GM12878 (cell line): Measurements from ENCODE around the gene BTBD9. TPM values are rescaled to one million over a fixed set of nuclear protein-coding genes. Genes with fewer than 3 reads are reported as not detected.

Experiments
- ATAC-seq: fragments of 200-7000 bp; cut with Tn5 transposase; 3 replicates; pipeline ENCODE4 v1.9.1; 2020; ENCODE audit warnings: mild to moderate bottlenecking, moderate library complexity
- BruUV-seq: library from RNA; stranded (reverse); fragments of 400-500 nt; replicated peaks from 2 replicates; lab custom pipeline; 2021; lab: Mats Ljungman, UMichigan
- CTCF ChIA-PET: fragments of 300-600 bp; sonication (Branson Sonifier 250); formaldehyde crosslinking; extraction: SDS; loops from one replicate; lab custom pipeline; 2021; ENCODE audit warnings: inconsistent platforms; lab: Yijun Ruan, JAX
- POLR2A ChIA-PET: fragments of 350-600 bp; formaldehyde crosslinking; extraction: SDS; loops from one replicate; lab custom pipeline; 2021; ENCODE audit warnings: inconsistent platforms; lab: Charles Lee
- RAD21 ChIA-PET: fragments of 300-600 bp; sonication (Branson Sonifier 250); formaldehyde crosslinking; loops from one replicate; lab custom pipeline; 2023; ENCODE audit warnings: antibody characterized with exemption; ENCODE audit not compliant: unreplicated experiment; lab: Charles Lee
- SMC1A ChIA-PET: fragments of 300-600 bp; sonication (Branson Sonifier 250); formaldehyde crosslinking; loops from one replicate; lab custom pipeline; 2023; ENCODE audit not compliant: unreplicated experiment, uncharacterized antibody; lab: Charles Lee
- DNase-seq: peaks from one replicate; pipeline ENCODE4 v3.0.0-alpha.2; 2011; ENCODE audit warnings: low read depth, low spot score
- FAIRE-seq: peaks from 3 replicates; lab custom pipeline; 2011; peaks lifted over from hg19 to GRCh38; lab: Jason Lieb, UNC
- H2AFZ ChIP-seq: 2 replicates; pipeline ENCODE4 v1.6.0; 2011; ENCODE audit warnings: low read depth, low read length, control low read depth; ENCODE audit not compliant: control insufficient read depth
- H3K27ac ChIP-seq: 2 replicates; pipeline ENCODE4 v1.5.1; 2011; ENCODE audit warnings: control low read depth; ENCODE audit not compliant: control insufficient read depth, insufficient read depth
- H3K27me3 ChIP-seq, 2 experiments: replicated peaks in 1 of 2; 2 replicates each; pipeline versions ENCODE4 v1.6.0 to v1.6.1; 2011; ENCODE audit warnings: low read length in 1 of 2; ENCODE audit not compliant: control insufficient read depth in 2 of 2, insufficient read depth in 2 of 2
- H3K36me3 ChIP-seq, 2 experiments: 2 replicates each; pipeline ENCODE4 v1.5.1; 2011; ENCODE audit warnings: low read length in 1 of 2; ENCODE audit not compliant: control insufficient read depth in 2 of 2, insufficient read depth in 2 of 2
- H3K4me1 ChIP-seq: 2 replicates; pipeline ENCODE4 v1.6.1; 2011; ENCODE audit warnings: mild to moderate bottlenecking, low read length, moderate library complexity, mixed read lengths; ENCODE audit not compliant: control insufficient read depth, insufficient read depth
- H3K4me2 ChIP-seq: 2 replicates; pipeline ENCODE4 v1.6.0; 2011; ENCODE audit warnings: control low read depth; ENCODE audit not compliant: control insufficient read depth, insufficient read depth
- H3K4me3 ChIP-seq: fragments of 200-600 bp; sonication (generic); 2 replicates; pipeline ENCODE4 v1.5.1; 2016
- H3K79me2 ChIP-seq: 2 replicates; pipeline ENCODE4 v1.6.0; 2011; ENCODE audit warnings: low read length; ENCODE audit not compliant: control insufficient read depth, insufficient read depth
- H3K9ac ChIP-seq: 2 replicates; pipeline ENCODE4 v1.8.0; 2011; ENCODE audit warnings: low read length, control low read depth, mixed read lengths; ENCODE audit not compliant: control insufficient read depth, insufficient read depth
- H3K9me3 ChIP-seq: replicated peaks from 3 replicates; pipeline ENCODE4 v1.5.1; 2011; ENCODE audit warnings: mild to moderate bottlenecking, low read length; ENCODE audit not compliant: control insufficient read depth, insufficient read depth
- H4K20me1 ChIP-seq: 2 replicates; pipeline ENCODE4 v1.6.0; 2011; ENCODE audit not compliant: control insufficient read depth, insufficient read depth
- ZNF592 ChIP-seq: fragments of 450-650 bp; IDR thresholded peaks from 2 replicates; pipeline ENCODE4 v1.6.1; 2017; ENCODE audit warnings: mild to moderate bottlenecking, moderate library complexity
- ZNF622 ChIP-seq: fragments of 450-650 bp; IDR thresholded peaks from 2 replicates; pipeline ENCODE4 v1.6.1; 2017; ENCODE audit warnings: mild to moderate bottlenecking, inconsistent platforms
- in situ Hi-C: fragments of 300-500 bp; cut with MboI; formaldehyde crosslinking; loops from 9 replicates; pipeline ENCODE4 v1.14.3; 2018; ENCODE audit warnings: mixed read lengths
- intact Hi-C: fragments of 100-400 bp; cut with micrococcal nuclease; formaldehyde crosslinking; loops from one replicate; pipeline ENCODE4 v1.14.2; 2022; ENCODE audit not compliant: unreplicated experiment
- polyA plus RNA-seq, 11 experiments: library from polyadenylated mRNA; depleted of rRNA in 4 of 11; unstranded in 6 of 11; stranded (reverse) in 5 of 11; fragments of >200 nt; fragmentation: Nextera tagmentation in 4 of 11; fragmentation: Illumina TruSeq in 1 of 11; extraction: Ambion mirVana in 4 of 11; extraction: Trizol in 1 of 11; gene quantifications; 1 replicate in 1 of 11; 2 replicates in 10 of 11; pipeline versions ENCODE4 v1.2.1 to v1.2.3, GENCODE V29; 2011 to 2016; ENCODE audit warnings: inconsistent platforms in 2 of 11, missing spikeins in 2 of 11, low read depth in 1 of 11
- total RNA-seq, 4 experiments: library from RNA; depleted of rRNA in 3 of 4; stranded (reverse); fragments of >200 nt in 3 of 4; fragmentation: Illumina TruSeq in 1 of 4; extraction: Trizol in 1 of 4; gene quantifications; 2 replicates each; pipeline versions ENCODE4 v1.2.1 to v1.2.3, GENCODE V29; 2013 to 2021

Gene BTBD9
- total and polyA plus RNA-seq, 10 of the 15 experiments (the other 5 are each of a cell fraction or from before 2014, with no cell fraction given) = 0.22 to 8.6 (median 4.6) TPM

GRCh38 chr6:38579010-38579628 is 60.6 kb downstream of the BTBD9 start:
- Histone ChIP-seq H2AFZ (no peak overlapping the region), H3K9ac (no peak overlapping the region), H4K20me1 (no peaks in the 10 kb centered on the region), H3K9me3 (no peaks in the 10 kb centered on the region), H3K4me2 (no peak overlapping the region), H3K4me1 (no peaks in the 10 kb centered on the region), H3K36me3 (no peaks in the 10 kb centered on the region), H3K27ac (no peak overlapping the region), H3K27me3 (no peaks in the 10 kb centered on the region), H3K4me3 (no peak overlapping the region), H3K79me2 (no peaks in the 10 kb centered on the region)
- TF ChIP-seq ZNF622 = no peak
- no peak for TF ChIP-seq ZNF592
- DNase-seq = no peak
- intact Hi-C loops (no loop called here), in situ Hi-C loops (no loop called here)
- ChIA-PET CTCF (interaction anchor here (1.2 kb wide), 1 partner anchor 12 kb away, joined by 3 read pairs; no protein-coding TSS in a partner anchor), POLR2A (no interaction called here), SMC1A (interaction anchor here (1.0 kb wide), 1 partner anchor 9 kb away, joined by 3 read pairs; no protein-coding TSS in a partner anchor), RAD21 (no interaction called here)
- FAIRE-seq = no peak
- BruUV-seq = no TSS peak
- no peak for ATAC-seq
